GM23338 (cell line): ENCODE results near the gene NEDD1. TPM values are rescaled to one million over a fixed set of nuclear protein-coding genes. Genes with fewer than 3 reads are reported as not detected.

Experiments
- ATAC-seq: fragments of 200-7000 bp; cut with Tn5 transposase; 3 replicates; pipeline ENCODE4 v1.9.1; 2020
- DNase-seq: peaks from one replicate; pipeline ENCODE4 v3.0.0-alpha.2; 2015; ENCODE audit warnings: low spot score
- H2AFZ ChIP-seq: fragments of 200-600 bp; sonication (generic); 2 replicates; pipeline ENCODE4 v1.8.0; 2016; ENCODE audit warnings: antibody characterized with exemption, mild to moderate bottlenecking, moderate library complexity
- H3F3A ChIP-seq: fragments of 200-600 bp; sonication (generic); replicated peaks from 2 replicates; pipeline ENCODE4 v1.8.0; 2017; ENCODE audit warnings: antibody characterized with exemption, mixed run types, low read depth
- H3K27ac ChIP-seq: fragments of 200-600 bp; sonication (generic); 2 replicates; pipeline ENCODE4 v1.6.1; 2016; ENCODE audit warnings: low read depth
- H3K27me3 ChIP-seq: fragments of 200-600 bp; sonication (generic); 2 replicates; pipeline ENCODE4 v1.8.0; 2016; ENCODE audit warnings: mild to moderate bottlenecking, mixed run types, moderate library complexity; ENCODE audit not compliant: insufficient read depth
- H3K36me3 ChIP-seq: fragments of 200-600 bp; sonication (generic); 2 replicates; pipeline ENCODE4 v1.8.0; 2016; ENCODE audit warnings: mild to moderate bottlenecking; ENCODE audit not compliant: insufficient read depth
- H3K4me1 ChIP-seq: fragments of 200-600 bp; sonication (generic); 2 replicates; pipeline ENCODE4 v1.8.0; 2016; ENCODE audit warnings: mild to moderate bottlenecking, moderate library complexity; ENCODE audit not compliant: insufficient read depth
- H3K4me2 ChIP-seq: fragments of 200-600 bp; sonication (generic); 2 replicates; pipeline ENCODE4 v1.7.1; 2017; ENCODE audit warnings: mixed run types
- H3K4me3 ChIP-seq: fragments of 200-600 bp; sonication (generic); 2 replicates; pipeline ENCODE4 v1.6.1; 2016; ENCODE audit warnings: mixed run types
- H3K79me2 ChIP-seq: fragments of 200-600 bp; sonication (generic); replicated peaks from 2 replicates; pipeline ENCODE4 v1.8.0; 2017; ENCODE audit warnings: mild to moderate bottlenecking; ENCODE audit not compliant: insufficient read depth
- H3K9me2 ChIP-seq: fragments of 200-600 bp; sonication (generic); 2 replicates; pipeline ENCODE4 v1.8.0; 2017; ENCODE audit not compliant: insufficient read depth
- H4K20me1 ChIP-seq: fragments of 200-600 bp; sonication (generic); replicated peaks from 2 replicates; pipeline ENCODE4 v1.8.0; 2017; ENCODE audit warnings: mild to moderate bottlenecking; ENCODE audit not compliant: insufficient read depth
- H3K27ac Mint-ChIP-seq: 2 replicates; pipeline ENCODE4 v1.8.0; 2020; ENCODE audit warnings: inconsistent platforms, mild to moderate bottlenecking, moderate library complexity, mixed read lengths
- H3K27me3 Mint-ChIP-seq: 3 replicates; pipeline ENCODE4 v1.8.0; 2022; ENCODE audit warnings: low read depth, mild to moderate bottlenecking, moderate library complexity, mixed read lengths, inconsistent platforms; ENCODE audit not compliant: insufficient read depth, poor library complexity
- H3K36me3 Mint-ChIP-seq: 3 replicates; pipeline ENCODE4 v1.8.0; 2021; ENCODE audit warnings: low read depth, mild to moderate bottlenecking, inconsistent platforms, moderate library complexity, mixed read lengths
- H3K4me1 Mint-ChIP-seq: 3 replicates; pipeline ENCODE4 v1.8.0; 2020; ENCODE audit warnings: mild to moderate bottlenecking, inconsistent platforms, mixed read lengths
- H3K4me3 Mint-ChIP-seq: 3 replicates; pipeline ENCODE4 v1.8.0; 2021; ENCODE audit warnings: moderate library complexity, mild to moderate bottlenecking, inconsistent platforms, mixed read lengths
- H3K9me3 Mint-ChIP-seq: 3 replicates; pipeline ENCODE4 v1.8.0; 2020; ENCODE audit warnings: moderate library complexity, mild to moderate bottlenecking, inconsistent platforms, mixed read lengths
- CREB1 ChIP-seq: fragments of 250-450 bp; sonication (Bioruptor Pico); IDR thresholded peaks from 2 replicates; pipeline ENCODE4 v1.5.0; 2020; ENCODE audit warnings: low read depth, mild to moderate bottlenecking, moderate library complexity
- ETS1 ChIP-seq: IDR thresholded peaks from 2 replicates; pipeline ENCODE4 v1.6.1; 2016; ENCODE audit warnings: antibody characterized with exemption
- EZH2 ChIP-seq: fragments of 200-600 bp; sonication (generic); IDR thresholded peaks from one replicate; pipeline ENCODE4 v1.8.0; 2017; ENCODE audit warnings: antibody characterized with exemption, mild to moderate bottlenecking, low read depth; ENCODE audit not compliant: unreplicated experiment
- EZH2phosphoT487 ChIP-seq: fragments of 200-600 bp; sonication (generic); IDR thresholded peaks from one replicate; pipeline ENCODE4 v1.8.1; 2018; ENCODE audit warnings: antibody characterized with exemption; ENCODE audit not compliant: unreplicated experiment
- JUNB ChIP-seq: IDR thresholded peaks from one replicate; pipeline ENCODE4 v1.6.1; 2016; ENCODE audit warnings: antibody characterized with exemption; ENCODE audit not compliant: unreplicated experiment
- NANOG ChIP-seq: IDR thresholded peaks from 2 replicates; pipeline ENCODE4 v1.6.1; 2016; ENCODE audit warnings: antibody characterized with exemption, borderline replicate concordance
- POLR2AphosphoS5 ChIP-seq: IDR thresholded peaks from 2 replicates; pipeline ENCODE4 v1.6.1; 2016; ENCODE audit warnings: antibody characterized with exemption, low read depth
- REST ChIP-seq: IDR thresholded peaks from one replicate; pipeline ENCODE4 v1.6.1; 2018; ENCODE audit warnings: antibody characterized with exemption; ENCODE audit not compliant: unreplicated experiment
- STAT1 ChIP-seq: IDR thresholded peaks from one replicate; pipeline ENCODE4 v1.6.1; 2016; ENCODE audit warnings: antibody characterized with exemption; ENCODE audit not compliant: unreplicated experiment
- ZNF114 ChIP-seq: fragments of 250-450 bp; sonication (Bioruptor Pico); IDR thresholded peaks from 2 replicates; pipeline ENCODE4 v1.5.0; 2020; ENCODE audit warnings: mild to moderate bottlenecking, moderate library complexity
- ZNF331 ChIP-seq: fragments of 250-450 bp; sonication (Bioruptor Pico); IDR thresholded peaks from 2 replicates; pipeline ENCODE4 v1.5.0; 2020; ENCODE audit warnings: low read depth, mild to moderate bottlenecking, moderate library complexity
- polyA plus RNA-seq: library from polyadenylated mRNA; unstranded; fragments of >200 nt; fragmentation: Nextera tagmentation; extraction: Ambion mirVana; gene quantifications from 2 replicates; pipeline ENCODE4 v1.2.1, GENCODE V29; 2016
- total RNA-seq: library from RNA; depleted of rRNA; stranded (reverse); fragments of >200 nt; shearing (Covaris generic); gene quantifications from 2 replicates; pipeline ENCODE4 v1.2.3, GENCODE V29; 2014
- TF ChIP-seq, protein P1 (sequence below), 2 experiments: fragments of 200-600 bp in 1 of 2; sonication (generic) in 1 of 2; conservative IDR thresholded peaks; 2 replicates each; pipeline versions ENCODE4 v1.5.1 to v1.6.1; 2016 to 2017; ENCODE audit warnings: antibody characterized with exemption in 2 of 2, low read depth in 2 of 2, mild to moderate bottlenecking in 2 of 2, moderate library complexity in 1 of 2
- TF ChIP-seq, protein P2 (sequence below): fragments of 250-450 bp; sonication (Bioruptor Pico); IDR thresholded peaks from 2 replicates; pipeline ENCODE4 v1.5.0; 2020; ENCODE audit warnings: mild to moderate bottlenecking, moderate library complexity

Gene NEDD1
- total and polyA plus RNA-seq, 2 experiments from 2014 or later = 16.0 to 35.8 TPM

DNA sequence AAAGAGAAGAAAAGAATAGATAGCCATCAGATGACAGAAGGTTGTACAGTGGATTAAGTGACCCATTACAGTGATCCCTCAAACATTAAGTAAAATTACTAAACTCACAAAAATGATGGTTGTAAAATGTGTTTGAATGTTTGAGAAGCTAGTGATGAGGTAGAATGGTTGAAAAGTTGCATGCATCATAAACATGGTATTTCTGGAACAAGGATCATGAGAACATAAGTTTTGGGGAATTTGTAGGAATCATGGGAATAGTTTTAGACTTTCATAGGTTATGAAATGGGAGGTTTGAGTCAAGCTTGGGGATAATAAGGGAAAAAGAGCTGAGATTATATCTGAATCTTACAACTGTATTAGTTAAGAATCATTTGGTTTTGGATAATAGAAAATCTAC, 34.1 kb upstream of the NEDD1 start:
- Mint-ChIP-seq H3K27ac (no peak overlapping the region), H3K4me1 (no peaks in the 10 kb centered on the region), H3K36me3 (no peaks in the 10 kb centered on the region), H3K9me3 (no peaks in the 10 kb centered on the region; the same call in 2 of the 3 replicates), H3K27me3 (no peaks in the 10 kb centered on the region), H3K4me3 (no peak overlapping the region)
- H3K36me3 ChIP-seq = no peaks in the 10 kb centered on the region
- no peaks in the 10 kb centered on the region for H3F3A ChIP-seq
- no peak for ATAC-seq
- H4K20me1 ChIP-seq = no peaks in the 10 kb centered on the region
- TF ChIP-seq, protein P1, sequence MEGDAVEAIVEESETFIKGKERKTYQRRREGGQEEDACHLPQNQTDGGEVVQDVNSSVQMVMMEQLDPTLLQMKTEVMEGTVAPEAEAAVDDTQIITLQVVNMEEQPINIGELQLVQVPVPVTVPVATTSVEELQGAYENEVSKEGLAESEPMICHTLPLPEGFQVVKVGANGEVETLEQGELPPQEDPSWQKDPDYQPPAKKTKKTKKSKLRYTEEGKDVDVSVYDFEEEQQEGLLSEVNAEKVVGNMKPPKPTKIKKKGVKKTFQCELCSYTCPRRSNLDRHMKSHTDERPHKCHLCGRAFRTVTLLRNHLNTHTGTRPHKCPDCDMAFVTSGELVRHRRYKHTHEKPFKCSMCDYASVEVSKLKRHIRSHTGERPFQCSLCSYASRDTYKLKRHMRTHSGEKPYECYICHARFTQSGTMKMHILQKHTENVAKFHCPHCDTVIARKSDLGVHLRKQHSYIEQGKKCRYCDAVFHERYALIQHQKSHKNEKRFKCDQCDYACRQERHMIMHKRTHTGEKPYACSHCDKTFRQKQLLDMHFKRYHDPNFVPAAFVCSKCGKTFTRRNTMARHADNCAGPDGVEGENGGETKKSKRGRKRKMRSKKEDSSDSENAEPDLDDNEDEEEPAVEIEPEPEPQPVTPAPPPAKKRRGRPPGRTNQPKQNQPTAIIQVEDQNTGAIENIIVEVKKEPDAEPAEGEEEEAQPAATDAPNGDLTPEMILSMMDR (conservative IDR thresholded peaks at IDR 0.05; ENCODE audit: low read depth in 2 of 2) = no peak
- no peak for TF ChIP-seq NANOG
- TF ChIP-seq REST = no peak
- TF ChIP-seq ZNF114 (CRISPR knock-in tag) = no peak
- no peak for TF ChIP-seq EZH2phosphoT487
- no peak for TF ChIP-seq EZH2
- TF ChIP-seq JUNB = no peak
- TF ChIP-seq, protein P2, sequence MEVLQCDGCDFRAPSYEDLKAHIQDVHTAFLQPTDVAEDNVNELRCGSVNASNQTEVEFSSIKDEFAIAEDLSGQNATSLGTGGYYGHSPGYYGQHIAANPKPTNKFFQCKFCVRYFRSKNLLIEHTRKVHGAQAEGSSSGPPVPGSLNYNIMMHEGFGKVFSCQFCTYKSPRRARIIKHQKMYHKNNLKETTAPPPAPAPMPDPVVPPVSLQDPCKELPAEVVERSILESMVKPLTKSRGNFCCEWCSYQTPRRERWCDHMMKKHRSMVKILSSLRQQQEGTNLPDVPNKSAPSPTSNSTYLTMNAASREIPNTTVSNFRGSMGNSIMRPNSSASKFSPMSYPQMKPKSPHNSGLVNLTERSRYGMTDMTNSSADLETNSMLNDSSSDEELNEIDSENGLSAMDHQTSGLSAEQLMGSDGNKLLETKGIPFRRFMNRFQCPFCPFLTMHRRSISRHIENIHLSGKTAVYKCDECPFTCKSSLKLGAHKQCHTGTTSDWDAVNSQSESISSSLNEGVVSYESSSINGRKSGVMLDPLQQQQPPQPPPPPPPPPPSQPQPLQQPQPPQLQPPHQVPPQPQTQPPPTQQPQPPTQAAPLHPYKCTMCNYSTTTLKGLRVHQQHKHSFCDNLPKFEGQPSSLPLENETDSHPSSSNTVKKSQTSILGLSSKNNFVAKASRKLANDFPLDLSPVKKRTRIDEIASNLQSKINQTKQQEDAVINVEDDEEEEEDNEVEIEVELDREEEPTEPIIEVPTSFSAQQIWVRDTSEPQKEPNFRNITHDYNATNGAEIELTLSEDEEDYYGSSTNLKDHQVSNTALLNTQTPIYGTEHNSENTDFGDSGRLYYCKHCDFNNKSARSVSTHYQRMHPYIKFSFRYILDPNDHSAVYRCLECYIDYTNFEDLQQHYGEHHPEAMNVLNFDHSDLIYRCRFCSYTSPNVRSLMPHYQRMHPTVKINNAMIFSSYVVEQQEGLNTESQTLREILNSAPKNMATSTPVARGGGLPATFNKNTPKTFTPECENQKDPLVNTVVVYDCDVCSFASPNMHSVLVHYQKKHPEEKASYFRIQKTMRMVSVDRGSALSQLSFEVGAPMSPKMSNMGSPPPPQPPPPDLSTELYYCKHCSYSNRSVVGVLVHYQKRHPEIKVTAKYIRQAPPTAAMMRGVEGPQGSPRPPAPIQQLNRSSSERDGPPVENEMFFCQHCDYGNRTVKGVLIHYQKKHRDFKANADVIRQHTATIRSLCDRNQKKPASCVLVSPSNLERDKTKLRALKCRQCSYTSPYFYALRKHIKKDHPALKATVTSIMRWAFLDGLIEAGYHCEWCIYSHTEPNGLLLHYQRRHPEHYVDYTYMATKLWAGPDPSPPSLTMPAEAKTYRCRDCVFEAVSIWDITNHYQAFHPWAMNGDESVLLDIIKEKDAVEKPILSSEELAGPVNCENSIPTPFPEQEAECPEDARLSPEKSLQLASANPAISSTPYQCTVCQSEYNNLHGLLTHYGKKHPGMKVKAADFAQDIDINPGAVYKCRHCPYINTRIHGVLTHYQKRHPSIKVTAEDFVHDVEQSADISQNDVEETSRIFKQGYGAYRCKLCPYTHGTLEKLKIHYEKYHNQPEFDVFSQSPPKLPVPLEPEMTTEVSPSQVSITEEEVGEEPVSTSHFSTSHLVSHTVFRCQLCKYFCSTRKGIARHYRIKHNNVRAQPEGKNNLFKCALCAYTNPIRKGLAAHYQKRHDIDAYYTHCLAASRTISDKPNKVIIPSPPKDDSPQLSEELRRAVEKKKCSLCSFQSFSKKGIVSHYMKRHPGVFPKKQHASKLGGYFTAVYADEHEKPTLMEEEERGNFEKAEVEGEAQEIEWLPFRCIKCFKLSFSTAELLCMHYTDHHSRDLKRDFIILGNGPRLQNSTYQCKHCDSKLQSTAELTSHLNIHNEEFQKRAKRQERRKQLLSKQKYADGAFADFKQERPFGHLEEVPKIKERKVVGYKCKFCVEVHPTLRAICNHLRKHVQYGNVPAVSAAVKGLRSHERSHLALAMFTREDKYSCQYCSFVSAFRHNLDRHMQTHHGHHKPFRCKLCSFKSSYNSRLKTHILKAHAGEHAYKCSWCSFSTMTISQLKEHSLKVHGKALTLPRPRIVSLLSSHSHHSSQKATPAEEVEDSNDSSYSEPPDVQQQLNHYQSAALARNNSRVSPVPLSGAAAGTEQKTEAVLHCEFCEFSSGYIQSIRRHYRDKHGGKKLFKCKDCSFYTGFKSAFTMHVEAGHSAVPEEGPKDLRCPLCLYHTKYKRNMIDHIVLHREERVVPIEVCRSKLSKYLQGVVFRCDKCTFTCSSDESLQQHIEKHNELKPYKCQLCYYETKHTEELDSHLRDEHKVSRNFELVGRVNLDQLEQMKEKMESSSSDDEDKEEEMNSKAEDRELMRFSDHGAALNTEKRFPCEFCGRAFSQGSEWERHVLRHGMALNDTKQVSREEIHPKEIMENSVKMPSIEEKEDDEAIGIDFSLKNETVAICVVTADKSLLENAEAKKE (CRISPR knock-in tag) = no peak
- TF ChIP-seq ZNF331 (CRISPR knock-in tag) = no peak
- no peak for TF ChIP-seq POLR2AphosphoS5
- TF ChIP-seq CREB1 (CRISPR knock-in tag) = no peak
- no peak for TF ChIP-seq ETS1
- TF ChIP-seq STAT1 = no peak
- no peak overlapping the region for H2AFZ ChIP-seq
- H3K27me3 ChIP-seq = no peaks in the 10 kb centered on the region
- no peaks in the 10 kb centered on the region for H3K4me1 ChIP-seq
- 0 out of 2 replicates have a peak, but pooled peaks cover 8% of the 10 kb centered on the region for H3K9me2 ChIP-seq
- no peak overlapping the region for H3K27ac ChIP-seq
- DNase-seq = no peak
- H3K4me2 ChIP-seq = no peak overlapping the region
- no peaks in the 10 kb centered on the region for H3K79me2 ChIP-seq
- no peak overlapping the region for H3K4me3 ChIP-seq
